ENCODE measurements around the gene ADAM8. TPM values are rescaled to one million over a fixed set of nuclear protein-coding genes. Genes with fewer than 3 reads are reported as not detected.

Gene ADAM8
- total RNA-seq, 2 donors from 2014 or later = 3.7 to 5.7 TPM

- Histone ChIP-seq H3K27ac (no peak overlapping the region), H3K27me3 (no peaks in the 10 kb centered on the region), H3K4me3 (no peak overlapping the region), H3K4me1 (no peaks in the 10 kb centered on the region), H3K9ac (ENCODE audit: low read depth in 2 of 2, low read length in 2 of 2) (no peak overlapping the region), H3K36me3 (peaks cover 4% of the 10 kb centered on the region), H3K9me3 (no peaks in the 10 kb centered on the region)
- TF ChIP-seq CTCF (IDR thresholded peaks at IDR 0.05) = no peak
- DNase-seq = no peak
- intact Hi-C loops (cut with DNase I) = no loop called here
Measured at GRCh38 chr10:133285217-133285616, 8.5 kb upstream of the ADAM8 start.

DNA sequence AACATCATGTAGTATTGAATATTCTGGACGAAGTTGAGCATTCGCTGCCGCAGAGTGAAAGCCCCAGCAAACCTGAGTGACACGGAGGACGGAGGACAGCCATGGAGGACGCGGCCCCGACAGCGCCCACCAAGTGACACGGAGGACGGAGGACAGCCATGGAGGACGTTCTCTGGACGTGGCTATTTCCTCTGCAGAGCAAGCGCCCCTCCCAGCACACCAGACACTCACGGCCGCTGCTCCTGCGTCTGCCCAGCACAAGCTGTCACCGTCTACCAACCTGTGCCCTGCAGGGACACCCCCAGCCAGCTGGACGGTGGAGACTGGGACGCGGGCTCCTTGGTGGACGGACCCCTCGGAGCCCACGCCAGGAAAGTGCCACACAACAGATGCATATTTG is 7.3 kb upstream of the ADAM8 start:
- no peaks in the 10 kb centered on the region for H3K27me3 ChIP-seq
- H3K4me1 ChIP-seq = no peaks in the 10 kb centered on the region
- DNase-seq = no peak
- H3K4me3 ChIP-seq = no peak overlapping the region
- no peak overlapping the region for H3K27ac ChIP-seq
- H3K9me3 ChIP-seq = no peaks in the 10 kb centered on the region
- TF ChIP-seq CTCF (IDR thresholded peaks at IDR 0.05) = no peak
- H3K9ac ChIP-seq (ENCODE audit: low read depth in 2 of 2, low read length in 2 of 2) = no peak overlapping the region
- peaks cover 4% of the 10 kb centered on the region for H3K36me3 ChIP-seq
- intact Hi-C loops (cut with DNase I) = no loop called here

- Histone ChIP-seq H3K36me3 (peaks cover 4% of the 10 kb centered on the region), H3K27ac (no peak overlapping the region), H3K9ac (ENCODE audit: low read depth in 2 of 2, low read length in 2 of 2) (no peak overlapping the region), H3K4me3 (no peak overlapping the region), H3K27me3 (no peaks in the 10 kb centered on the region), H3K4me1 (no peaks in the 10 kb centered on the region), H3K9me3 (no peaks in the 10 kb centered on the region)
- intact Hi-C loops (cut with DNase I) = no loop called here
- DNase-seq = no peak
- TF ChIP-seq CTCF (IDR thresholded peaks at IDR 0.05) = no peak
Measured at GRCh38 chr10:133282846-133283390, 6.2 kb upstream of the ADAM8 start.

- Histone ChIP-seq H3K9ac (ENCODE audit: low read depth in 2 of 2, low read length in 2 of 2) (no peak overlapping the region), H3K4me3 (no peak overlapping the region), H3K9me3 (no peaks in the 10 kb centered on the region), H3K27me3 (peaks cover 4% of the 10 kb centered on the region), H3K27ac (no peak overlapping the region), H3K4me1 (peaks cover 4% of the 10 kb centered on the region), H3K36me3 (peaks cover 4% of the 10 kb centered on the region)
- no peak for TF ChIP-seq CTCF (IDR thresholded peaks at IDR 0.05)
- intact Hi-C loops (cut with DNase I) = no loop called here
- no peak for DNase-seq
Measured at GRCh38 chr10:133281628-133282372, 5.1 kb upstream of the ADAM8 start.

DNA sequence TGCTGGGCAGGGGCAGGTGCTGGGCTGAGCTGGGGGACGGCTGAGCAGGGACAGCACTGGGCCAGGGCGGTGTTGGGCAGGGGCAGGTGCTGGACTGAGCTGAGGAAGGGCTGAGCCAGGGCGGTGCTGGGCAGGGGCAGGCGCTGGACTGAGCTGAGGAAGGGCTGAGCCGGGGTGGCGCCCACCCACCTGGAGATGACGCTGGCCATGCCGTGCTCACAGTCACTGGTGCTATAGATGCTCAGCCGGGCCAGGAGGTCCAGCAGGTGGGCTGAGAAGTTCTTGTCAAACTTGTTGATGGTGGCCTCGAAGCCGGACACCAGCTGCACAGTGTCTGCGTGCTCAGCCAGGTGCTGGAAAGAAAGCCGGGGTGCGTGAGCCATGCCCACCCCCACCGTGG is 4.4 kb upstream of the ADAM8 start:
- peaks cover 4% of the 10 kb centered on the region for H3K36me3 ChIP-seq

More for the DNA sequence above, 4.4 kb upstream of the ADAM8 start:
- Histone ChIP-seq H3K4me1 (peaks cover 4% of the 10 kb centered on the region), H3K27ac (no peak overlapping the region), H3K27me3 (peaks cover 12% of the 10 kb centered on the region), H3K9ac (ENCODE audit: low read depth in 2 of 2, low read length in 2 of 2) (no peak overlapping the region), H3K9me3 (no peaks in the 10 kb centered on the region), H3K4me3 (no peak overlapping the region)
- intact Hi-C loops (cut with DNase I) = no loop called here
- DNase-seq = no peak
- no peak for TF ChIP-seq CTCF (IDR thresholded peaks at IDR 0.05)

All from colonic mucosa (tissue), 4 donors.